Hepatic stellate cell (primary cell): ENCODE measurements around the gene SLC25A42.
"Not testable (repeated sequence)": the region's sequence is repeated elsewhere in the genome, so short reads cannot be mapped to it uniquely, and the experiment has no call there.

Source experiments
- DNase-seq: peaks from one replicate; pipeline ENCODE4 v3.0.0; 2011; ENCODE audit warnings: low spot score

Gene SLC25A42

GRCh38 chr19:19068659-19069654 is 5.2 kb downstream of the SLC25A42 start:
- DNase-seq = no peak

- no peak for DNase-seq
Observed at GRCh38 chr19:19071897-19072296, 8.1 kb downstream of the SLC25A42 start.

- DNase-seq = no peak
Observed at GRCh38 chr19:19074196-19074882, 10.5 kb downstream of the SLC25A42 start.

GRCh38 chr19:19075126-19075525 is 11.3 kb downstream of the SLC25A42 start:
- no peak for DNase-seq

- DNase-seq = no peak
Observed at GRCh38 chr19:19076476-19076875, 12.7 kb downstream of the SLC25A42 start.

GRCh38 chr19:19077103-19077502 is 13.3 kb downstream of the SLC25A42 start:
- DNase-seq = no peak

GRCh38 chr19:19078801-19079200 is 15.0 kb downstream of the SLC25A42 start:
- DNase-seq = no peak

- DNase-seq = no peak
Observed at GRCh38 chr19:19079571-19079970, 15.8 kb downstream of the SLC25A42 start.

GRCh38 chr19:19081642-19082151 is 17.9 kb downstream of the SLC25A42 start:
- peak; percentile 44 for DNase-seq

GRCh38 chr19:19083413-19084178 is 19.8 kb downstream of the SLC25A42 start:
- DNase-seq = no peak

- DNase-seq = no peak
Observed at GRCh38 chr19:19087676-19088075, 23.9 kb downstream of the SLC25A42 start.

GRCh38 chr19:19094513-19094912 is 30.7 kb downstream of the SLC25A42 start:
- no peak for DNase-seq

- no peak for DNase-seq
Observed at GRCh38 chr19:19095691-19096090, 31.9 kb downstream of the SLC25A42 start.

- no peak for DNase-seq
Observed at GRCh38 chr19:19096641-19097627, 33.1 kb downstream of the SLC25A42 start.

- DNase-seq = no peak
Observed at GRCh38 chr19:19098084-19098702, 34.4 kb downstream of the SLC25A42 start.

- no peak for DNase-seq
Observed at GRCh38 chr19:19098703-19099632, 35.2 kb downstream of the SLC25A42 start.

- DNase-seq = no peak
Observed at GRCh38 chr19:19101540-19101939, 37.7 kb downstream of the SLC25A42 start.

- not testable (repeated sequence) for DNase-seq
Observed at GRCh38 chr19:19102566-19102965, 38.8 kb downstream of the SLC25A42 start.

GRCh38 chr19:19103167-19103566 is 39.4 kb downstream of the SLC25A42 start:
- DNase-seq = no peak
